ENCODE data around the gene HES3.

- TF ChIP-seq TAF1 (IDR thresholded peaks at IDR 0.05; ENCODE audit: low read depth, low read length): no peak
- TF ChIP-seq POLR2A (IDR thresholded peaks at IDR 0.05; ENCODE audit: low read depth, low read length): no peak
- TF ChIP-seq POLR2AphosphoS5 (IDR thresholded peaks at IDR 0.05; ENCODE audit: low read depth, low read length): no peak
Observed at GRCh38 chr1:6272452-6272851, 28.5 kb downstream of the HES3 start.

All from GM12891 (cell line).